GM06990 (cell line): ENCODE data around the gene HMGXB3.
A peak's percentile ranks its signal among the peaks of the same experiment; 100 is the strongest.

Source experiments
- DNase-seq: peaks from one replicate; pipeline ENCODE4 v3.0.0-alpha.2; 2011; ENCODE audit not compliant: insufficient read length; ENCODE audit errors: extremely low read depth
- H3K27me3 ChIP-seq: replicated peaks from 2 replicates; pipeline ENCODE4 v1.6.0; 2011; ENCODE audit warnings: low read length; ENCODE audit not compliant: control insufficient read depth, insufficient read depth
- H3K36me3 ChIP-seq: 2 replicates; pipeline ENCODE4 v1.5.1; 2011; ENCODE audit warnings: low read length; ENCODE audit not compliant: control insufficient read depth, insufficient read depth
- H3K4me3 ChIP-seq: replicated peaks from 2 replicates; pipeline ENCODE4 v1.5.1; 2011; ENCODE audit warnings: low read depth, mild to moderate bottlenecking, control low read depth, low read length
- TF ChIP-seq, protein P1 (sequence below): IDR thresholded peaks from 2 replicates; pipeline ENCODE4 v1.5.1; 2011; ENCODE audit warnings: low read length, control low read depth, mild to moderate bottlenecking, inconsistent platforms; ENCODE audit not compliant: insufficient read depth, poor library complexity, severe bottlenecking

Gene HMGXB3

DNA sequence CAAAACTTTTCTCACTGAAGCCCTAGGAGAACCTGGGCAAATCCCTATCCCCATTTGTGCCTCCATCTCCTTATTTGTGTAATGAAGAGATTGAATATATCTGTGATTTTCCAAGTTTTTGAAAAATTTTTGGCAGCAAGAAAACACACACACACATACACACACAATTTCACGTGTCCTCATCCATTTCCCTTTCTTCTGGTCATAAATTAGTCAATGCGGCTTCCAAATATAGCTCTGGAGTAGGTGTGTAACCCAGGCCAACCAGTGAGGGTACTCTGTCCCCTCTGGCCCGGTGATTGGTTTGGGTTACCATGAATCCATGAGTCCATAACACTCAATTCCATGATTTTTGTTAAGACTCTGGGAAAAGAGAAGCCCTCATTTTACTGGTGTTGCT, 73.1 kb downstream of the HMGXB3 start:
- no peak for DNase-seq
- Histone ChIP-seq H3K4me3 (no peak overlapping the region), H3K27me3 (no peaks in the 10 kb centered on the region; the same call in 1 of the 2 replicates), H3K36me3 (no peaks in the 10 kb centered on the region)
- TF ChIP-seq, protein P1, sequence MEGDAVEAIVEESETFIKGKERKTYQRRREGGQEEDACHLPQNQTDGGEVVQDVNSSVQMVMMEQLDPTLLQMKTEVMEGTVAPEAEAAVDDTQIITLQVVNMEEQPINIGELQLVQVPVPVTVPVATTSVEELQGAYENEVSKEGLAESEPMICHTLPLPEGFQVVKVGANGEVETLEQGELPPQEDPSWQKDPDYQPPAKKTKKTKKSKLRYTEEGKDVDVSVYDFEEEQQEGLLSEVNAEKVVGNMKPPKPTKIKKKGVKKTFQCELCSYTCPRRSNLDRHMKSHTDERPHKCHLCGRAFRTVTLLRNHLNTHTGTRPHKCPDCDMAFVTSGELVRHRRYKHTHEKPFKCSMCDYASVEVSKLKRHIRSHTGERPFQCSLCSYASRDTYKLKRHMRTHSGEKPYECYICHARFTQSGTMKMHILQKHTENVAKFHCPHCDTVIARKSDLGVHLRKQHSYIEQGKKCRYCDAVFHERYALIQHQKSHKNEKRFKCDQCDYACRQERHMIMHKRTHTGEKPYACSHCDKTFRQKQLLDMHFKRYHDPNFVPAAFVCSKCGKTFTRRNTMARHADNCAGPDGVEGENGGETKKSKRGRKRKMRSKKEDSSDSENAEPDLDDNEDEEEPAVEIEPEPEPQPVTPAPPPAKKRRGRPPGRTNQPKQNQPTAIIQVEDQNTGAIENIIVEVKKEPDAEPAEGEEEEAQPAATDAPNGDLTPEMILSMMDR = no peak

DNA sequence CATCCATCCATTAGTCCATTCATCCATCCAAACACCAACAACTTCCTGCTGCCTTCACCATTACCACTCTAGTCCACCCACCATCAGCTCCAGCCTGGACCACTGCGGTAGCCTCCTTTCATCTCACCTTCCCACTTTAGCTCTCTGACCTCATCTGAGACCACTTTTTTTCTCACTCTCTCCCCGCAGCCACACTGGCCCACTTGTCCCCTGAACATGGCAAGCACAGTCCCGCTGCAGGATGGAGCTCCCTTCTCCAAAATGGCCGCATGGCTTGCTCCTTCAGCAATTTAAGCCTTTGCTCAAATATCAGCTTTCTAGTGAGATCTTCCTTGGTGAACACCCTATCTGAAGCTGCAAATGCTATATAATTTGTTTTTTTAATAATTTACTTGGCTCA, 74.7 kb downstream of the HMGXB3 start:
- Histone ChIP-seq H3K36me3 (no peaks in the 10 kb centered on the region), H3K4me3 (no peak overlapping the region), H3K27me3 (no peaks in the 10 kb centered on the region; the same call in 1 of the 2 replicates)
- TF ChIP-seq, protein P1 = no peak
- DNase-seq = no peak

DNA sequence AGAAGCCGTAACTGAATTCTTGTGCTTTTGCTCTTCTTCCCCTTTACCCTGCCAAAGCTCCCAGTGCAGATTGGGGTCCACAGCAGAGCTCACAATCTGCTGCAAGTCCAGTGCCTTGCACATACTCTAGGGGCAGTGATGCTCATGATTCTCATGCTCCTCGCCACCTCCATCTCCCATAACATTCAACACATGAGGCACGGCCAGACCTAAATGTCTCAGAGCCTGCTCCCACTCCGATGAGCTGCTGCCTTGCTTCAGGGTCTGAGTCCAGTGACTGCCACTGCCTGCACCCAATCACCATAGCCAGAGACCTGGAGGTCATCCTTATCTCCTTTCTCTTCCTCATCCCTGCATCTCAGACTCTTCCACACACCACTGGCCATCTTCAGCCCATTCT, 75.3 kb downstream of the HMGXB3 start:
- no peaks in the 10 kb centered on the region; the same call in 1 of the 2 replicates for H3K27me3 ChIP-seq
- H3K4me3 ChIP-seq = no peak overlapping the region
- TF ChIP-seq, protein P1 = peak; percentile 20
- DNase-seq = no peak
- no peaks in the 10 kb centered on the region for H3K36me3 ChIP-seq

DNA sequence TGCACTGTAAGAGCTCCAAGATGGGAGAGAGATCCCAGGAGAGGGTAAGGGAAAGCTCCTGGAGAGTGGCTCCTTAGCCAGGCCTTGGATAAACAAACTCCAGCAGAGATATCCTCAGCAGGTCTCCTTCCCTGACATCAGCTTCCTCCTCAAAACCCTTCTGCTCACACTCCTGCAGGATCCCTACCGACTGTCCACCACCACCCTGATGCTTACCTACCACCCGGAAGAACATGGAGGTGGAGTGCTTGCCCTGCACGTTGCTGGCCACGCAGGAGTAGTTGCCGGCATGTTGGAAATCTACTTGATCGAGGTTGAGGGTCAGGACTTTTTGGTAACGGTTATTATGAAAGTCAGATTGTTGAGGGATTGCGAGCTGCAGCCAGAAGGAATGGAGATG, 76.5 kb downstream of the HMGXB3 start:
- Histone ChIP-seq H3K27me3 (no peaks in the 10 kb centered on the region; the same call in 1 of the 2 replicates), H3K4me3 (no peak overlapping the region), H3K36me3 (no peaks in the 10 kb centered on the region)
- TF ChIP-seq, protein P1 = no peak
- no peak for DNase-seq

DNA sequence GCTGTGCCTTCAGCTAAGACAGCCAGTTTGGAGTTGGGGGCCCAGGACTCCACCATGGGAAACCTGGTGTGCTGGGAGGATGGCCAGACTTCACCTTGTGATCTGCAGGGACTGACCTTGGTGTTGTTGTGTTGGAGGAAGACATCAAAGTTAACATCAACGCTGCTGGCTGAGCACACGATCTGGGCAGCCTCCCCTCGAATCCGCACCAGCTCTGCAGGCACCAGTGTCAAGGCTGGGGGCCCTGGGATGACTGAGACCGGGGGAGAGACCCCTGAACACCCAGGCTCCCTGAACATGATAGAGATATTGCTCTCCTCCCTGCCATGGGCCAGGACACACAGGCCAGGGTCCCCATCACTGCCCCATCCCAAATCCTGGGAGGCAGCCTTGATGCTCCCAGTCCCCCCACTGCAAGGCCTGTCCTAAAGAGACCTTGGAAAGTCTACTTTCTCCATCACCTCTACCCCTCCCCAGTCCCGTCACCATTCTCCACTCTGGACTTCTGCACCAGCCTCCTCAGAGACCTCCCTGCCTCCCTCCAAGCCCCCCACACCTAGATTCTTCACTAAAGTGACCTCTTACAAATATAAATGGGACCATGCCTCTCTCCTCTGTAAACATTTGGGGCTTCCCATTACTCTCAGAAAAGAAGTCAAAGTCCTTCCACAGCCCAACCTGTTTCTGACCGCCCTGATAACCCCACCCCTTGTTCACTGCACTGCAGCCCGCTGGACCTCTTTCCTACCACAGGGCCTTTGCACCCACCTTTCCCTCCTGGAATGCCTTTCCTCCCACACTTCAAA, 77.7 kb downstream of the HMGXB3 start:
- DNase-seq = no peak
- no peak overlapping the region for H3K4me3 ChIP-seq
- TF ChIP-seq, protein P1 = no peak
- no peaks in the 10 kb centered on the region for H3K36me3 ChIP-seq
- no peaks in the 10 kb centered on the region; the same call in 1 of the 2 replicates for H3K27me3 ChIP-seq
